ENCODE results near the gene DVL3.
"Not testable (repeated sequence)": the region's sequence is repeated elsewhere in the genome, so short reads cannot be mapped to it uniquely, and the experiment has no call there.

Gene DVL3

GRCh38 chr3:184156522-184156955 is 1.4 kb downstream of the DVL3 start:
- DNase-seq: no peak

DNA sequence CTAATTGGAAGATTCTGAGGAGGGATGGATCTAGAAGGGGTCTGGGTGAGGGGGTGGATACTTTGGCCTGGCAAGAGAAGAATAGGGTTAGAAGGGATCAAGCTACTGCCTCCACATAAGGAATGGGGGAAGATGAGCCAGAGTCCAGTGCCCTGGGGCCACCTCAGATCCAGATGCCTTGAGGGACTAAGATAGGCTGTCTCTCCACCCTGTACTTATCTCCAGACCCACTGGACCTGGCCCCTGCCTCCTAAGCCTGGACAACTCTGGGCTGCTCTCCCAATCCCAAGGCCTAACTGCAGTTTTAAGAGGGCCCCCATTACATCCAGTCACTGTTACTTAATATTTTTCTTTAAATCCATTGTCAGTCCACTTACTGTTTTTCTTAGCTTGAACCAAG is 2.0 kb downstream of the DVL3 start:
- no peak for DNase-seq

- no peak for DNase-seq
Observed at GRCh38 chr3:184158404-184158803, 3.2 kb downstream of the DVL3 start.

DNA sequence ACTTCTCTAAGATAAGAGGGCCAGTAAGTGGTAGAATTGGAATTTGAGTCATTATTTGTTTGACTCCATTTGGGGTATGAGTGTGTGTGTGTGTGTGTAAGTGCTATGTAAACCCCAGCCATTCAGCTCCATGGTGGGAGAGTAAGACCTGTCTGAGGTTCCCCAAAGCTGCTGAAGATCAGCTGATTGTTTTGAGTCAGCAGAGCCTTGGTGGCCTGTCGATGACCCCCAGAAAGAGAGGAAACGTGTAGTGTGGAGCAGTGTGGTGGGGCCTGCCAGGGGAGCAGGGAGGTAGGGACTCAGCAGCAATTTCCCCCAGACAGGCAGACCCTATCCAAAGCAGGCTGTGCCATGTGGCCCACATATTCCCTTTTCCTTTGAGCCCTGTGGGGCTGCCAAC is 5.3 kb downstream of the DVL3 start:
- DNase-seq: no peak

DNA sequence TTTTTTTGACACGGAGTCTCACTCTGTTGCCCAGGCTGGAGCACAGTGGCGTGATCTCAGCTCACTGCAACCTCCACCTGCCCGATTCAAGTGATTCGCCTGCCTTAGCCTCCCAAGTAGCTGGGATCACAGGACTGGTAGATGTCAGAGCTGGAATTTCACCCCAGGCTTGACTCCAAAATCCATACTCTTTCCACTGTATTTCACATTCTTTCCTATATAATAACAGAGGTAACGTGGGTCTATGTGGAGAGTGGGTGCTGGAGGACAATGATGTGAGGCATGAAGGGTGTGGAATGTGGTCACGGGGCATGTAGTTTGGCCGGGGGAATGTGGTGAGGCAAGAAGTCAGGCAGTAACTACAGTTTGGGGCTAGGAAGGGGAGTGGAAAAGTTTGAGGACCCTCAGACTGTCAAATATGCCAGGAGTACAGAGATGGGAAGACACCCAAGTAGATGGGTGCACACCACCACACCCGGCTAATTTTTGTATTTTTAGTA is 7.4 kb downstream of the DVL3 start:
- DNase-seq: not testable (repeated sequence)

GRCh38 chr3:184164648-184165330 is 9.6 kb downstream of the DVL3 start:
- no peak for DNase-seq

DNA sequence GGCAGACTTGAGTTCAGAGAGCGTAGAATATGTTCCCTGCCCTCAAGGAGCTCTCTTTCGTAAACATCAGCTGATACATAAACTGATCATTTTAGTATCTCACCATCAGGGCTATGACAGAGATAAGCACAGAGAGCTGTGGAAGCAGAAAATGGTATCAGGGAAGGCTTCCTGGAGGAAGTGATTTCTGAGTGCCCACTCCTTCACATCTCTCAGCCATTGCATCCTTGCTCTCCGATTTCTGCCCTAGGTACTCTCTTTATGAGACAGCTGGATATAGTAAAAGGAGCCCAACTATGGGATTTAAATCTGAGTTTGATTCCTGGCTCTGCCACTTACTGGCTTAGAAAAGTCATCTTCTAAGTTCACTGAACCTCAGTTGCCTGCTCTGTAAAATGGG is 10.4 kb downstream of the DVL3 start:
- DNase-seq: no peak

- no peak for DNase-seq
Observed at GRCh38 chr3:184166671-184167070, 11.5 kb downstream of the DVL3 start.

GRCh38 chr3:184167786-184168185 is 12.6 kb downstream of the DVL3 start:
- DNase-seq: no peak

GRCh38 chr3:184168363-184169120 is 13.4 kb downstream of the DVL3 start:
- DNase-seq: no peak

DNA sequence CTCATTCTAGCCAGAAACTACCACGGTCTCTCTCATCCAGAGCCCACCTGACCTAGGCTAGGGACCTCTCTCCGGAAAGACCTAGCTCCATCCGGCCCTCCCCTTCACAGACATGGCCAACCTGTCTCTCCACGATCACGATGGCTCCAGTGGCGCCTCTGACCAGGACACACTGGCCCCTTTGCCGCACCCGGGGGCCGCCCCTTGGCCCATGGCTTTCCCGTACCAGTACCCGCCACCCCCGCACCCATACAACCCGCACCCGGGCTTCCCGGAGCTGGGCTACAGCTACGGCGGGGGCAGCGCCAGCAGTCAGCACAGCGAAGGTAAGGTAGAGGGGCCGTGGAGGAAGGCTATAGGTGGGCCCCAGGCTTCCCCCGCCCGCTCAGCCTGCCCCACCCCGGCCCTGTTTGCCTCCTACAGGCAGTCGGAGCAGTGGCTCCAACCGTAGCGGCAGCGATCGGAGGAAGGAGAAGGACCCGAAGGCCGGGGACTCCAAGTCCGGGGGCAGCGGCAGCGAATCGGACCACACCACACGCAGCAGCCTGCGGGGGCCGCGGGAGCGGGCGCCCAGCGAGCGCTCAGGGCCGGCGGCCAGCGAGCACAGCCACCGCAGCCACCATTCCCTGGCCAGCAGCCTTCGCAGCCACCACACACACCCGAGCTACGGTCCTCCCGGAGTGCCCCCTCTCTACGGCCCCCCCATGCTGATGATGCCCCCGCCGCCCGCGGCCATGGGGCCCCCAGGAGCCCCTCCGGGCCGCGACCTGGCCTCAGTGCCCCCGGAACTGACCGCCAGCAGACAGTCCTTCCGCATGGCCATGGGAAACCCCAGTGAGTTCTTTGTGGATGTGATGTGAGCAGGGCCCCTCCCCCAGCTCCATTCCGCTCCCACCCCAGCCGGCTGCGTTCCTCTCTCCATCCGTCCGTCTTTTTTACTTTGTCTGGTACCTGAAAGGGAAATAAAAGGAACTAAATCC is 15.0 kb downstream of the DVL3 start:
- no peak for DNase-seq

- DNase-seq: no peak
Observed at GRCh38 chr3:184171562-184171961, 16.4 kb downstream of the DVL3 start.

GRCh38 chr3:184172681-184173373 is 17.6 kb downstream of the DVL3 start:
- DNase-seq: no peak

DNA sequence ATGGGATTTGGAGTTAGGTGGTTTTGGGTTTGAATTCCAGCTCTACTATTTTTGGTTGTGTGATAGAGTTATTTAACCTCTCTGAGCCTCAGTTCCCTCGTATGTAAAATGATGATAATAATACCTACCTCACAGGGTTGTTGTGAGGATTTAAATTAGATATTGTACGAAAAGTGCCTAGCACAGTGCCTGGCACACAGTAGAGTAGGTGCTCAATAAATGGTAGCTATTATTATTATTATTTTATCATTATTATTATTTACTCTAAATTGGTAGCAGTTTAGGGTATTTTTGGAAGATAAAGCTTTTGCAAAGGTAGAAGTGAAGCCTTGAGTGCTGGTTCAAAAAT is 18.2 kb downstream of the DVL3 start:
- DNase-seq: no peak

DNA sequence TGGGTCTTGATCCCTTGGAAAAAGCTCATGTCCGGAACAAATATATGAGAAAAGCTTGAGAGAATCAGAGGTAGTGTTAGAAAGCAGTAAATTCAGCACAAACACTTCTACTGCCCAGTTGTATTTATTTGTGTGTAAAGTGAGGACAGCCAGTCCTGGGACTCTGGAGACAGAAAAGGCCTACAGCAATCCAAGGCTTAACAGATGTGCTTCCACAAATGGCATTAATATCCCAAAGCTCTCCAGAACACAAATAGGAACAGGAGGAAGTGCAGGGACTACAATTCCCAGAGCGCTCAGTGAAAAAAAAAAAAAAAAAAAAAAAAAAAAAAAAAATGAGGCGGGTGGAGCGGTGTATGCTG is 19.1 kb downstream of the DVL3 start:
- DNase-seq: no peak

DNA sequence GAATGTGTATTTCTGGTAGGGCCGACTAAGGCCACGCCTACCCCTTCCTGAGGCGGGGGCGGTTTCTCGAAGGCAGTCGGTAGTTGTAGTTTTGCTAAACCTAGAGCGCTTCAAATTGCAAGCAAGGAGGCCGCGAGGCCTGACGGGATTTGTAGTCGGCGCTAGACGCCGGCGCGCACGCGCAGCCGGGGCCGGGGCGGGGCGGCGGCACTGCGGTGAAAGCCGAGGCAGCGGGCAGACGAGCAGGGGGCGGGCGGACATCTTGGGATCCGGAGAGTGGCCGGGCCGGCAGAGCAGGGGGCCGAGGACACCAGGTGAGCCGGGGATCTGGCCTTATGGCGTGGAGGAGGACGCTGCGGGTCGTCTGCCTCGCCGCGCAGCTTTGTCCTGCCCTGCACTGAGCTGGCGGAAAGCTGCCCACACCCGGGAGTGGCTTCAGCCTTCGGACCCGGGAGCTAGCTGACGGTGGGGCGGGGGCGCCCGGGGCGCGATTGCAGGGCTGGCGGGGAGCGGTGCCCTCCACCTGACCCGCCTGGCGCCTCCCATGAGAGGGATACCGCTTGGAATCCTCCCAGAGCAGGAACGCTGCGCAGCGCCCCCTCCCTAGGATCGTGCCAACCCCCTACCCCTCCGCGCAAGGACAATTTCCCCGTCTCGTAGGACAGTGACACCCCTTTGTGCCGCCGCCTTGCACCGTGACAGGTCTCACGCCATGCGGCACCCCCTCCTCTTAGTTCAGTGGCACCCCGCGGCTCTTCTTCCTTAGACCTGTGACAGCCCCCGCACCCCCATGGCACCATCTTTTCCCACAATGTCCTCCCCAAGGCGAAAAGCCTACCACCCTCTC is 19.7 kb downstream of the DVL3 start, which contains the start of gene AP2M1:
Gene AP2M1, plus strand, starts transcription at position 210 of the 847 bp plus-strand sequence. CDS start 2,139 bp downstream, outside the sequence.
- DNase-seq: peak; percentile 98

GRCh38 chr3:184175506-184175905 is 20.3 kb downstream of the DVL3 start:
- no peak for DNase-seq

GRCh38 chr3:184175981-184176376 is 20.8 kb downstream of the DVL3 start:
- no peak for DNase-seq

GRCh38 chr3:184176377-184177330 is 21.5 kb downstream of the DVL3 start:
- no peak for DNase-seq

GRCh38 chr3:184177331-184177731 is 22.2 kb downstream of the DVL3 start:
- no peak for DNase-seq
